ENCODE results near the gene BNIP2.
"Not testable (repeated sequence)": the region's sequence is repeated elsewhere in the genome, so short reads cannot be mapped to it uniquely, and the experiment has no call there.

The BNIP2 gene

GRCh38 chr15:59647085-59647484 is 42.0 kb downstream of the BNIP2 start:
- TF ChIP-seq GABPA (IDR thresholded peaks at IDR 0.05; ENCODE audit: low read depth) = no peak
- no peak for TF ChIP-seq SPI1 (IDR thresholded peaks at IDR 0.05; ENCODE audit: borderline replicate concordance, low read depth)
- no peak for TF ChIP-seq CTCF (IDR thresholded peaks at IDR 0.05; ENCODE audit: insufficient read depth, low read length)
- no peak for TF ChIP-seq POLR2AphosphoS5 (IDR thresholded peaks at IDR 0.05; ENCODE audit: low read depth)
- TF ChIP-seq, protein P1, sequence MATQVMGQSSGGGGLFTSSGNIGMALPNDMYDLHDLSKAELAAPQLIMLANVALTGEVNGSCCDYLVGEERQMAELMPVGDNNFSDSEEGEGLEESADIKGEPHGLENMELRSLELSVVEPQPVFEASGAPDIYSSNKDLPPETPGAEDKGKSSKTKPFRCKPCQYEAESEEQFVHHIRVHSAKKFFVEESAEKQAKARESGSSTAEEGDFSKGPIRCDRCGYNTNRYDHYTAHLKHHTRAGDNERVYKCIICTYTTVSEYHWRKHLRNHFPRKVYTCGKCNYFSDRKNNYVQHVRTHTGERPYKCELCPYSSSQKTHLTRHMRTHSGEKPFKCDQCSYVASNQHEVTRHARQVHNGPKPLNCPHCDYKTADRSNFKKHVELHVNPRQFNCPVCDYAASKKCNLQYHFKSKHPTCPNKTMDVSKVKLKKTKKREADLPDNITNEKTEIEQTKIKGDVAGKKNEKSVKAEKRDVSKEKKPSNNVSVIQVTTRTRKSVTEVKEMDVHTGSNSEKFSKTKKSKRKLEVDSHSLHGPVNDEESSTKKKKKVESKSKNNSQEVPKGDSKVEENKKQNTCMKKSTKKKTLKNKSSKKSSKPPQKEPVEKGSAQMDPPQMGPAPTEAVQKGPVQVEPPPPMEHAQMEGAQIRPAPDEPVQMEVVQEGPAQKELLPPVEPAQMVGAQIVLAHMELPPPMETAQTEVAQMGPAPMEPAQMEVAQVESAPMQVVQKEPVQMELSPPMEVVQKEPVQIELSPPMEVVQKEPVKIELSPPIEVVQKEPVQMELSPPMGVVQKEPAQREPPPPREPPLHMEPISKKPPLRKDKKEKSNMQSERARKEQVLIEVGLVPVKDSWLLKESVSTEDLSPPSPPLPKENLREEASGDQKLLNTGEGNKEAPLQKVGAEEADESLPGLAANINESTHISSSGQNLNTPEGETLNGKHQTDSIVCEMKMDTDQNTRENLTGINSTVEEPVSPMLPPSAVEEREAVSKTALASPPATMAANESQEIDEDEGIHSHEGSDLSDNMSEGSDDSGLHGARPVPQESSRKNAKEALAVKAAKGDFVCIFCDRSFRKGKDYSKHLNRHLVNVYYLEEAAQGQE (IDR thresholded peaks at IDR 0.05; ENCODE audit: insufficient replicate concordance, low read depth) = no peak
- DNase-seq (ENCODE audit: low read depth in 1 of 2, low spot score in 1 of 2) = no peak

GRCh38 chr15:59646277-59646676 is 42.8 kb downstream of the BNIP2 start:
- TF ChIP-seq SPI1 (IDR thresholded peaks at IDR 0.05; ENCODE audit: borderline replicate concordance, low read depth) (no peak), GABPA (IDR thresholded peaks at IDR 0.05; ENCODE audit: low read depth) (no peak), CTCF (IDR thresholded peaks at IDR 0.05; ENCODE audit: insufficient read depth, low read length) (no peak), POLR2AphosphoS5 (IDR thresholded peaks at IDR 0.05; ENCODE audit: low read depth) (no peak)
- TF ChIP-seq, protein P1 (IDR thresholded peaks at IDR 0.05; ENCODE audit: insufficient replicate concordance, low read depth) = no peak
- no peak overlapping the region for H3K27ac ChIP-seq (replicated peaks)
- no peak for DNase-seq (ENCODE audit: low read depth in 1 of 2, low spot score in 1 of 2)
- H3K4me3 ChIP-seq (replicated peaks; ENCODE audit: insufficient read depth, low read length) = no peak overlapping the region
- no peaks in the 10 kb centered on the region for H3K27me3 ChIP-seq (ENCODE audit: insufficient read depth, poor library complexity, severe bottlenecking)

More at GRCh38 chr15:59647085-59647484, 42.0 kb downstream of the BNIP2 start:
- Histone ChIP-seq H3K27ac (replicated peaks) (no peak overlapping the region), H3K4me3 (replicated peaks; ENCODE audit: insufficient read depth, low read length) (no peak overlapping the region), H3K27me3 (ENCODE audit: insufficient read depth, poor library complexity, severe bottlenecking) (no peaks in the 10 kb centered on the region)

- not testable (repeated sequence) for H3K27me3 ChIP-seq (ENCODE audit: insufficient read depth, poor library complexity, severe bottlenecking); H3K27ac ChIP-seq (replicated peaks); H3K4me3 ChIP-seq (replicated peaks; ENCODE audit: insufficient read depth, low read length); DNase-seq (ENCODE audit: low read depth in 1 of 2, low spot score in 1 of 2)
Measured at GRCh38 chr15:59645812-59646211, 43.3 kb downstream of the BNIP2 start.

DNA sequence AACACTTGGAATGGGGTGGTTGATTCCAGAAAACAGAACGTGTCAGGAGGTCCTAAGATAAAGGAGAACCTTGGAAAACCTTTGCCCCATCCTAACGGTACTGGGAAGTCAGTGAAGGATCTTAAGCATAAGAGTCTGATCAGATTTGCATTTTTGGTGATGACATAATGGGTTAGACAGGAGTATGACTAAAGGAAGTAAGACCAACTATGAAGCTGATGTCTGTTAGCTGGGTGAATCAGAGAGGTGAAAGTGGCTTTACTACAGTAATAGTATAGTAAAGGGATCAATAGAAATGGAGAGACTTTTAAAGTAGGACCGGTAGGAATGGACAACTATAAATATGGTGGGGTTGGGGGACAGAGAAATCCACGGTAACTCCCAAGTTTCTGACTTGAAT is 44.4 kb downstream of the BNIP2 start:
- no peak overlapping the region for H3K4me3 ChIP-seq (replicated peaks; ENCODE audit: insufficient read depth, low read length)
- TF ChIP-seq CTCF (IDR thresholded peaks at IDR 0.05; ENCODE audit: insufficient read depth, low read length) = no peak
- no peak for TF ChIP-seq GABPA (IDR thresholded peaks at IDR 0.05; ENCODE audit: low read depth)
- no peak for TF ChIP-seq POLR2AphosphoS5 (IDR thresholded peaks at IDR 0.05; ENCODE audit: low read depth)
- TF ChIP-seq, protein P1 (IDR thresholded peaks at IDR 0.05; ENCODE audit: insufficient replicate concordance, low read depth) = no peak
- no peak for TF ChIP-seq SPI1 (IDR thresholded peaks at IDR 0.05; ENCODE audit: borderline replicate concordance, low read depth)
- DNase-seq (ENCODE audit: low read depth in 1 of 2, low spot score in 1 of 2) = no peak
- no peaks in the 10 kb centered on the region for H3K27me3 ChIP-seq (ENCODE audit: insufficient read depth, poor library complexity, severe bottlenecking)
- H3K27ac ChIP-seq (replicated peaks) = no peak overlapping the region
